Stimulated activated CD8-positive, alpha-beta memory T cell treated with anti-CD3 and anti-CD28 coated beads, Interleukin-7, amount 100 ng/mL, for 4 hours (primary cell): ENCODE measurements around the gene MYL5.
"Not testable (repeated sequence)": the region's sequence is repeated elsewhere in the genome, so short reads cannot be mapped to it uniquely, and the experiment has no call there.

Experiments
- DNase-seq, 2 donors: peaks; one replicate each; pipeline ENCODE4 v3.0.0-alpha.2; 2020; ENCODE audit warnings: low read depth in 2 of 2

MYL5 gene

DNA sequence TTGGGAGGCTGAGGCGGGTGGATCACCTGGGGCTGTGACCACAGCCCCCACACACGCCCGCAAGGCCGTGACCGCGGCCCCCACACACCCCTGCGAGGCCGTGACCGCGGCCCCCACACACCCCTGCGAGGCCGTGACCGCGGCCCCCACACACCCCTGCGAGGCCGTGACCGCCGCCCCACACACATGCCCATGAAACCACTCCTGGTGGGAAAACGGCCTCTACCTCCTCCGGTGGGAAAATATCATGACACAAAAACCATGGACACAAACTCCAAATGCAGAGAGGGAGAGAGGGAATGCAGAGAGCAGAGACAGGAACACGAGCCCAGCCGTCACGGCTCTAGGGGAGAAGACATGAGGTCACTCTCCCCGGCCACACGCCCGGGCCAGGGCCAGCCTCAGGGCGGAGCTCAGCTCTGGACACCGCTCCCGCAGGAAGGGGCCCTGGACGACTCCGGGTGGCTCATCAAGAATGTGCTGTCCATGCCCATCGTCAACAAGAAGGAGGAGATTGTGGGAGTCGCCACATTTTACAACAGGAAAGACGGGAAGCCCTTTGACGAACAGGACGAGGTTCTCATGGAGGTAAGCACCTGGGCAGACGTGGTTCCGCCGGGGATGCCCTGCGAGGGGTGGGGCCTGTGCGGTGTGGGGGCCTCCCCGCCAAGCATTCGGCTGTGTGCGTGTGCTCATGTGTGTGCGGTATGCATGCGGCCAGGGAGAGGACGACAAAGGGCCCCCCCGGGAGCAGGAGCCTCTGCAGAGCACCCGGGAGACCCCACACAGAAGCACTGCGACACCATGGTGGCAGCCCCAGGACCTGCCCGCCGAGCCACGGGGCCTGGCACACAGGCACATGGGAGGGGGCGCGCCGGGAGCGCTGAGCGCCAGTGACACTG is 17.7 kb upstream of the MYL5 start:
- DNase-seq: no peak

DNA sequence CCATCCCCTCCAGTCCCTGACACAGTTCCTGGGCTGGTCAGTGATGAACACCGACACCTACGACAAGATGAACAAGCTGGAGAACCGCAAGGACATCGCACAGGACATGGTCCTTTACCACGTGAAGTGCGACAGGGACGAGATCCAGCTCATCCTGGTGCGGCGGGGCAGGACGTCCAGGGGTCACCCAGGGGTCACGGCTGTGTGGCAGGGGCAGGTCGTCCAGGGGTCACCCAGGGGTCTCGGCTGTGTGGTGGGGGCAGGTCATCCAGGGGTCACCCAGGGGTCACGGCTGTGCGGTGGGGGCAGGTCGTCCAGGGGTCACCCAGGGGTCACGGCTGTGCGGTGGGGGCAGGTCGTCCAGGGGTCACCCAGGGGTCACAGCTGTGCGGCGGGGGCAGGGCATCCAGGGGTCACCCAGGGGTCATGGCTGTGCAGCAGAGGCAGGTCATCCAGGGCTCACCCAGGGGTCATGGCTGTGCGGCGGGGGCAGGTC is 17.0 kb upstream of the MYL5 start:
- DNase-seq: no peak

DNA sequence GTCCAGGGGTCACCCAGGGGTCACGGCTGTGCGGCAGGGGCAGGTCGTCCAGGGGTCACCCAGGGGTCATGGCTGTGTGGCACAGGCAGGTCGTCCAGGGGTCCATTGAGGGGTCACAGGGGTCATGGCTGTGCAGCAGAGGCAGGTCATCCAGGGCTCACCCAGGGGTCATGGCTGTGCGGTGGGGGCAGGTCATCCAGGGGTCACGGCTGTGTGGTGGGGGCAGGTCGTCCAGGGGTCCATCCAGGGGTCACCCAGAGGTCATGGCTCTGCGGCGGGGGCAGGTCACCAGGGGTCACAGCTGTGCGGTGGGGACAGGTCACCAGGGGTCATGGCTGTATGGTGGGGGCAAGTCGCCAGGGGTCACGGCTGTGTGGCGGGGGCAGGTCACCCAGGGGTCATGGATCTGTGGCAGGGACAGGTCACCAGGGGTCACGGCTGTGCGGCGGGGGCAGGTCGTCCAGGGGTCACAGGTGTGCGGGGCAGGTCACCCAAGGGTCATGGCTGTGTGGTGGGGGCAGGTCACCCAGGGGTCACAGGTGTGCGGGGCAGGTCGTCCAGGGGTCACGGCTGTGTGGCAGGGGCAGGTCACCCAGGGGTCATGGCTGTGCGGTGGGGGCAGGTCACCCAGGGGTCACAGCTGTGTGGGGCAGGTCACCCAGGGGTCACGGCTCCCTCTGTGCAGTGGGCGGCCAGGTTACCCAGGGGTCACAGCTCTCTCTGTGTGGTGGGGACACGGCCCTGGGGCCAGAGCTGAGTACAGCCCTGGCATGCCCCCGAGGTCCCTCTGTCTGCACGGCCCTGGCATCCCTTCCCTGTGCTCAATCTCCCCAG is 16.3 kb upstream of the MYL5 start:
- no peak for DNase-seq

- DNase-seq: no peak
Observed at GRCh38 chr4:658681-659667, 15.4 kb upstream of the MYL5 start.

DNA sequence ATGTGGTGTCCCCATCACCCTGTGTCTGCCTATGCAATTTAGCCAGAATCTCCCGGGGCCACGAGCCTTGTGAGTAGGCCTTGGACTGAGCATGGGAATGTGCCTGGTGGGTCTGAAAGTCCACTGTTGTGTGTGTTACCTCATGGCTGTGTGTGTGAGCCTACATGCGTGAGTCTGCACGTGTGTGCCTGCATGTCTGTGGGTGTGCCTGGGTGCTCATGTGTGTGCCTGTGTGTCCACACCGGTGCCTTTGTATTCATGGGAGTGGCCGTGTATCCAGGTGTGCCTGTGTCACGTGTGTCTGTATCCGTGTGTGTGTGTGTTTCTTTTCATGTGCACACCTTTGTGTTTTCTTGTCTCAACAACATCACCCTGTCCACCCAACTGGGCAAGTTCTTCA is 14.5 kb upstream of the MYL5 start:
- no peak for DNase-seq

DNA sequence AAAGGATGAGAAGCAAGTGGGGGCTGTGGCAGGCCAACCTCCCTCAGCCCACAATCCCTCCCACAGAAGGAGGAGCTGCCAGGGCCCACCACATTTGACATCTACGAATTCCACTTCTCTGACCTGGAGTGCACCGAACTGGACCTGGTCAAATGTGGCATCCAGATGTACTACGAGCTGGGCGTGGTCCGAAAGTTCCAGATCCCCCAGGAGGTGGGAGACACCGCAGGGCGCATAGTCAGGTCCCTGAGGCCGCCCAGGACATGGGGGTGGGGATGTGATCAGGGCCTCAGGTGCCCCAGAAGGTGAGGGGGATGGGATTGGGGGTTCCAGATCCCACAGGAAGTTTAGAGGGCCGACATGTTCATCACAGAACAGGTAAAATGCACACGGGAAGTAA is 13.9 kb upstream of the MYL5 start:
- no peak for DNase-seq

DNA sequence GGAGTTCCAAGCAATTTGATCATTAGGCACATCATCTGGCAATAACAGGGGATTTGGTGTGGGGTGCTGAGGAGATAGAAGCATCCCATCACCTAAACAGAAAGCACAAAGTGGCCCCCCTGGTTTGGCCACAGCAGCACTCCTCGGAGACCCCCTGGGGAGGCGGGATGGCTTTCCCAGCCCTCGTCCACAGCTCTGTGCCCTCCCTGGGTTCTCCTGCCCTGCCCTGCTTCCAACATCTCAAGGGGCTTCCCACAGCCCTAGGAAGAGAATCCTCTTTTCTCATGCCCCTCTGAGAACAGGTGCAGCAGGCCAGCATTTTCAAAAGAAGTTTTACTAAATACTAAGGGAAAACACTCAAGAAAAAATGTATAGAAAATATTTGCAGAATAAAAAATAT is 13.1 kb upstream of the MYL5 start:
- no peak for DNase-seq

GRCh38 chr4:661881-662761 is 12.2 kb upstream of the MYL5 start:
- no peak for DNase-seq

GRCh38 chr4:663046-663437 is 11.3 kb upstream of the MYL5 start:
- DNase-seq: no peak

DNA sequence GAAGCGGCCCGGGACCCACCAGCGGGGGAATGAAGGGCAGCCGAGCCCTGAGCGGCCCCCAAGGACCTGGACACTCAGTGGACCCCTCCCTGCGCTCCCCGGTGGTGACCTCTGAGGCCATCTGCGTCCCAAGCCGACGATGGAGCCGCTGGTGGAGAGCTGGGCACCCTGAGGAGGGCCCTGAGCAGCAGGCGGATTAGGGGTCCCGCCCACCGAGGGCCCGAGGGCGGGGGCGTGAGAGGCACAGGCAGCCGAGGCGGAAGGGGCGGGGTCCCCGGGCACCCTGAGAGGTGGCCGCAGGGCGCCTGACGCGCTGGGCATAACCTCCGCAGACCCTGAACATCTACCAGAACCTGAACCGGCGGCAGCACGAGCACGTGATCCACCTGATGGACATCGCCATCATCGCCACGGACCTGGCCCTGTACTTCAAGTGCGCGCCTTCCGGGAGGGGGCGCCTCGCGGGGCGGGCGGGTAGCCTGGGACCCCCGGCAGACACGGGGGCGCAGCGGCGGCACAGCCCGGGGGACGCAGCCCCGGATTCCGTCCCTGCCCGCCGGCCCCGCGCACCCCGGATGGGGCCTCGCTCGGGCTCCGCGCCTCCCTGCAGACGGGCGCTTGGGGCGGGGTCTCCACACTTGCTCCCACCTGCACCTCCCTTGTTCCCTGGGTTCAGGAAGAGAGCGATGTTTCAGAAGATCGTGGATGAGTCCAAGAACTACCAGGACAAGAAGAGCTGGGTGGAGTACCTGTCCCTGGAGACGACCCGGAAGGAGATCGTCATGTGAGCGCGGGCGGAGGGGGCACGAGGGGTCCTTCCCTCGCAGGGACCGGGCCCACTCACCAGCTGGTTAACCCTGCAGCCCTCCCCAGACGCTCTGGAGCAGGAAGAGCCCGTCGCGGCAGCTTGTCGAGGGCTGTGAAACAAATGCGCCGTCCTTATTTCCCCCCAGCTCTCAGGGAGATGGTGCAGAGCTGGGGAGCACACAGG is 10.6 kb upstream of the MYL5 start:
- DNase-seq: peak; percentile 58 to 82

GRCh38 chr4:664713-665231 is 9.6 kb upstream of the MYL5 start:
- no peak for DNase-seq

GRCh38 chr4:665381-665750 is 9.0 kb upstream of the MYL5 start:
- no peak for DNase-seq

DNA sequence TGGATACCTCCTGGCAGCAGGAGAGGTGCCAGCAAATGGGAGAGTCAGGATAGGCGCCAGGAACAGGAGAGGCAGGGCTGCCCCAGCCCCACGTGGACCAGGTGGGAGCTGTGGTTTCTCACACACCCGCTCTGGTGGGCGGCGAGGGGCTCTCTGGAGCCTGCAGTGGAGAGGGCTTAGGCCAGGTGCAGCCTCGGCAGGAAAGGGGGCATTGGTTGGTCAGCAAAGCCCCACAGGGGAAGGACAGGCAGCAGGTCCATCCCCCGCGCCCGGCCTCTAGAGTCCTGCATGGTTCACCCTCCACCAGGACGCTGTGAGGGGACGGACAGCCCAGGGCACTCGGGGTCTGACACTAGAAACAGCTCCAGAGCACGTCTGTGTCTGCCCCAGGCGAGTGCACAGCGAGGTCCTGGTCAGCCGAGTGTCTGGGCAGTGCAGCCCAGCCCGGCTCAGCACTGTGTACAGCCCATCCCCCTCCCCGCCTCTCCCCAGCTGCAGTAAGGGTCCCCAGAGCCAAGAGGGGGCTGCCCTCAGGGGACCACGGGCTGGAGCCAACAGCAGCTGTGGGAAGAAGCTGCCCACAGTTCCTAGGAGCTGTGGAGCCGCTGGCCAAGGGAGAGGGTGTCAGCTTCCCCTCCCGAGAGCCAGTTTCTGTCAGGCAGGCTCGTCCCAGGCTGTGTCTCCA is 8.4 kb upstream of the MYL5 start:
- no peak for DNase-seq

DNA sequence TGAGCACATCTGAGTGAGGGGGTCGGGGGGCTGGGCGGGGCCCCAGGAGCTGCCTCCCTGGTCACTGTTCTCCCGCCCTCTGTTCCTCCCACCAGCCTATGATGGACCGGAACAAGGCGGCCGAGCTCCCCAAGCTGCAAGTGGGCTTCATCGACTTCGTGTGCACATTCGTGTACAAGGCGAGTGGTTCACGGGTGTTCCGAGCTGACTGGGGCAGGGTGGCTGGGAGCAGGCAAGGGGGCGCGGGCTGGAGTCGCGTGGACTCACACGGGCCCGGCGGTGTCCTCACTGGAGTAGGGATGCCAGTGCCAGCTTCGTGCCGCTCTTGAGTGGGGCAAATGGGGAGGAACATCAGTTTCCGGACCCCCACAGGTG is 7.9 kb upstream of the MYL5 start:
- no peak for DNase-seq

DNA sequence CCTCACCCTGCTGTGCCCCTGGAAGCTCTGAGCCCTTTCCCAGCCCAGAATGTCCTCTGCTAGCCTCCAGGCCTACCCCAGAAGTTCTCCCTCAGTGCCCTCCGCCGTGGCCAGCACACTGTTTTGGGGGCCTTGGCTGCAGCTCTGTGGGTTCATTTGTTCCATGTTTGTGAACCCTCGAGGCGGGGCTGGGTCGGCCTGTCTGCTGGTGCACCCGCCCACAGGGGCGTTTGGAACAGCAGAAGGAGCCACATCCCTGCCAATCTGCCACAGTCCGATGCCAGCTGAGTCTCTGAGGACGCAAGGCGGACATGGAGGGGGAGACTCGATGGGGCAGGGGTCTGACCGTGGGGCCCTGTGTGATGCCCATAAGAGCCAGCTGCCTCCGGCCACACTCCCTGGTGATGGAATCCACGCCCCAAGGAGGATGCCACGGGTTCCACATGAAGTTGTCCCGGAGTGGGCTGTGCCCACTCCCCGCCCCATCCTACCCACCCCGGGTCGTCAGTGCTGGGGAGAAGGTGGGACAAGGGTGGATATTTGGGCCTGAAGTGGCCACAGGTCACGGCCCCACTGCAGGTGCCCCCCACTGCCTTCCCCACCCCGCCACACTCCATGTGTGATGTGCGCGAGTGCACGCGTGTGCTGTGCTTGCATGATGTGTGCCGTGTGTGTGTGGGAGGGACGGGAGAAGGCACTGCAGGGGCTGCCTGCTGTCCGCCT is 7.4 kb upstream of the MYL5 start:
- no peak for DNase-seq

GRCh38 chr4:667545-667925 is 6.8 kb upstream of the MYL5 start:
- no peak for DNase-seq

DNA sequence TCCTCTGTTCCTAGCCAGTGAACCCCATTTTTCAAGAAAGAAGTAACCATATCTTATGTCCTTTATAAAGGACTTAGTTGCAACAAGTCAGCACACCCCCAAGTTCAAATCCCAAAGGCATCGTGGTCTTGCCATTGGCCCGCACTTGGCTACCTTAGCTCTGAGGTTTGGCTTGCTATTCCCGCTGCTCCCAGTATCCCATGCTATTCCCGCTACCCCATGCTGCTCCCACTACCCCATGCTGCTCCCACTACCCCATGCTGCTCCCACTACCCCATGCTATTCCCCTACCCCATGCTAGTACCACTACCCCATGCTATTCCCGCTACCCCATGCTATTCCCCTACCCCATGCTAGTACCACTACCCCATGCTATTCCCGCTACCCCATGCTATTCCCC is 6.1 kb upstream of the MYL5 start:
- not testable (repeated sequence) for DNase-seq
